Testis (tissue), 3 donors: ENCODE data around the gene PF4V1. TPM values are rescaled to one million over a fixed set of nuclear protein-coding genes. Genes with fewer than 3 reads are reported as not detected.

ENCODE experiments used
- DNase-seq: peaks from one replicate; pipeline ENCODE4 v3.0.0-alpha.2; 2019
- H3K27ac ChIP-seq, 2 donors: fragments of 200-600 bp; sonication (generic); one replicate each; pipeline ENCODE4 v1.5.1; 2019
- H3K27me3 ChIP-seq: fragments of 200-600 bp; sonication (generic); one replicate; pipeline ENCODE4 v1.5.1; 2019
- H3K36me3 ChIP-seq: fragments of 200-600 bp; sonication (generic); one replicate; pipeline ENCODE4 v1.5.1; 2017; ENCODE audit warnings: low read depth; ENCODE audit errors: missing control alignments
- H3K4me1 ChIP-seq: fragments of 200-600 bp; sonication (generic); one replicate; pipeline ENCODE4 v1.5.1; 2019
- H3K4me3 ChIP-seq, 2 donors: fragments of 200-600 bp; sonication (generic); one replicate each; pipeline ENCODE4 v1.5.1; 2017 to 2019
- H3K9me3 ChIP-seq: fragments of 200-600 bp; sonication (generic); one replicate; pipeline ENCODE4 v1.5.1; 2017
- CTCF ChIP-seq, 3 experiments: fragments of 450-650 bp in 2 of 3; fragments of 200-600 bp in 1 of 3; sonication (generic) in 1 of 3; IDR thresholded peaks; one replicate each; pipeline ENCODE4 v1.5.1; 2016 to 2019; ENCODE audit warnings: antibody characterized with exemption in 3 of 3, mild to moderate bottlenecking in 2 of 3, moderate library complexity in 1 of 3
- POLR2A ChIP-seq: fragments of 450-650 bp; IDR thresholded peaks from one replicate; pipeline ENCODE4 v1.6.1; 2017; ENCODE audit warnings: antibody characterized with exemption, mild to moderate bottlenecking, moderate library complexity
- WGBS, 2 donors: methylation state at CpG; one replicate each; pipeline ENCODE4 v1.1.5; 2018; 5-methylcytosine and 5-hydroxymethylcytosine counted together
- intact Hi-C: fragments of 100-400 bp; cut with DNase I; formaldehyde crosslinking; loops from one replicate; pipeline ENCODE4 v1.15.1; 2023; ENCODE audit warnings: low total_unique reads
- polyA plus RNA-seq: library from polyadenylated mRNA; stranded (reverse); fragments of 350-450 nt; fragmentation: Illumina TruSeq; extraction: RNeasy Lipid Tissue Mini Kit (QIAGEN cat#74804); gene quantifications from one replicate; pipeline ENCODE4 v1.2.3, GENCODE V29; 2014; ENCODE audit warnings: low read depth, low replicate concordance; ENCODE audit not compliant: insufficient read depth
- total RNA-seq, 2 donors: library from RNA; depleted of rRNA; stranded (reverse); fragments of >200 nt; gene quantifications; one replicate each; pipeline ENCODE4 v1.2.3, GENCODE V29; 2016

The PF4V1 gene
- total and polyA plus RNA-seq, 3 donors from 2014 or later, result not detected

DNA sequence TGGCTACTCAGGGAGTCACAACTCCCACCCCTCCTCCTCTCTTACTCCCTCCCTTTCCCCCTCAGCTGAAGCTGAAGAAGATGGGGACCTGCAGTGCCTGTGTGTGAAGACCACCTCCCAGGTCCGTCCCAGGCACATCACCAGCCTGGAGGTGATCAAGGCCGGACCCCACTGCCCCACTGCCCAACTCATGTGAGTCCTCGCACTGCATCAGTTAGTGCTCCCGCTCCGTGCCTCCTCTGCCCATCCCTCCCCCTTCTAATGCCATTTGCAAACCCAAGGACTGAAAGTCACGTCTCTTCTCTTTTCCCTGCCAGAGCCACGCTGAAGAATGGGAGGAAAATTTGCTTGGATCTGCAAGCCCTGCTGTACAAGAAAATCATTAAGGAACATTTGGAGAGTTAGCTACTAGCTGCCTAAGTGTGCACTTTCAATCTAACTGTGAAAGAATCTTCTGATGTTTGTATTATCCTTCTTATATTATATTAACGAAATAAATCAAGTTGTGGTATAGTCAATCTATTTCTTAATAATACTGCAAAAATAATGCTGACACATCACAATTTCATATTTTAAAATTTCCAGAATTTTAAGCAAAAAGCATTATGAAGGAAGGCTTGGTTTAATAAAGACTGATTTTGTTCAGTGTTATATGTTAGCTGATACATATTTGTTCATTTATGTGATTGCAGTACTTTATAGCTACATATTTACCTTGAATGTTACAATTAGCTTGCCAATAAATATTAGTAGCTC lies 800 bp downstream of the PF4V1 start:
- WGBS, 2 donors, result 21 to 23% methylated on average over 8 of the region's 8 CpGs
- no peaks in the 10 kb centered on the region for H3K27me3 ChIP-seq

DNA sequence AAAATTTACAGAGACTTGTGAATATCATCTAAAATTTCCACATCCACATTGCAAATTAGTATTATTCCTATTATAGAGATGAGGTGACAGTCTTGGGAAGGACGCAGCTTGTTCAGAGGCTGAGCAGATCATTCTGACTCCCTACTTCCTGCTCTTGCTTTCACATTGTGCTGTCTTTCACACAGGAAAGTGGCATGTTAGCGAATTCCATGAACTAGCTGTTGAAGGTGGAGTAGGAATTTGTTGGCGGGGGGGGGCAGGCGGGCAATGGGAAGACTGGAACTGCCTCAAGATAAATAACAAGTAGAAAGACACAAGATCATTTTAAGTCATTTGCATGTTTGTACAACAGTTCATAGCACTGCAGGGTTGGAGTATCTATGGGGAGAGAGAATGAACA lies 2.3 kb downstream of the PF4V1 start:
- intact Hi-C loops, result no loop called here
- no peaks in the 10 kb centered on the region for H3K4me1 ChIP-seq
- H3K4me3 ChIP-seq, result no peak overlapping the region
- no peaks in the 10 kb centered on the region for H3K9me3 ChIP-seq
- H3K36me3 ChIP-seq, result no peaks in the 10 kb centered on the region
- H3K27ac ChIP-seq, result no peak overlapping the region
- no peak for TF ChIP-seq CTCF (IDR thresholded peaks at IDR 0.05)
- TF ChIP-seq POLR2A, result no peak
- 81 to 88% methylated on average over 4 of the region's 4 CpGs for WGBS, 2 donors
- no peak for DNase-seq
- H3K27me3 ChIP-seq, result no peaks in the 10 kb centered on the region

More for the DNA sequence above, 800 bp downstream of the PF4V1 start:
- Histone ChIP-seq H3K36me3 (no peaks in the 10 kb centered on the region), H3K4me1 (no peaks in the 10 kb centered on the region), H3K4me3 (no peak overlapping the region), H3K27ac (no peak overlapping the region), H3K9me3 (no peaks in the 10 kb centered on the region)
- DNase-seq, result no peak
- intact Hi-C loops, result no loop called here
- TF ChIP-seq CTCF (IDR thresholded peaks at IDR 0.05), result no peak
- no peak for TF ChIP-seq POLR2A

DNA sequence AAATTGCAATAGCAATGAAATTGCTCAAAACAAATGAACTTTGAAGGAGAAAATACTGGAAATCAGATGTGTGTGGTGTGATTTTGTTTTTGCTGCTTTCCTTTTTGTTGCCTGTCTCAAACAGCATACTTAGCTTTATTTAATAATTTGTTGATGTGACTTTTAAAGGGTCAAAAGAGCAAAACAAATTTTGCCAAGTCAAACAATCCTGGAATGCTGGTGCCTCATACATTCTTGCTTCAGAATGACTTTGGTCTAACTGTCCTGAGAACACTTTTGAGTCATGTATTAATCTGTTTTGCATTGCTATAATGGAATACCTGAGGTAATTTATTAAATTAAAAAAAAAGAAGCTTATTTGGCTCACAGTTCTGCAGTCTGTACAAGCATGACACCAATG lies 3.4 kb downstream of the PF4V1 start:
- TF ChIP-seq CTCF (IDR thresholded peaks at IDR 0.05), result no peak
- TF ChIP-seq POLR2A, result no peak
- Histone ChIP-seq H3K27ac (no peak overlapping the region), H3K36me3 (no peaks in the 10 kb centered on the region), H3K4me3 (no peak overlapping the region), H3K4me1 (no peaks in the 10 kb centered on the region), H3K27me3 (no peaks in the 10 kb centered on the region), H3K9me3 (no peaks in the 10 kb centered on the region)
- DNase-seq, result no peak
- intact Hi-C loops, result no loop called here

- TF ChIP-seq CTCF (IDR thresholded peaks at IDR 0.05) (no peak), POLR2A (no peak)
- DNase-seq, result no peak
- no peaks in the 10 kb centered on the region for H3K4me1 ChIP-seq
- no peaks in the 10 kb centered on the region for H3K36me3 ChIP-seq
- H3K9me3 ChIP-seq, result no peaks in the 10 kb centered on the region
- H3K27me3 ChIP-seq, result no peaks in the 10 kb centered on the region
- no peak overlapping the region for H3K4me3 ChIP-seq
- H3K27ac ChIP-seq, result no peak overlapping the region
- intact Hi-C loops, result no loop called here
Observed at GRCh38 chr4:73859614-73860088, 6.6 kb downstream of the PF4V1 start.

DNA sequence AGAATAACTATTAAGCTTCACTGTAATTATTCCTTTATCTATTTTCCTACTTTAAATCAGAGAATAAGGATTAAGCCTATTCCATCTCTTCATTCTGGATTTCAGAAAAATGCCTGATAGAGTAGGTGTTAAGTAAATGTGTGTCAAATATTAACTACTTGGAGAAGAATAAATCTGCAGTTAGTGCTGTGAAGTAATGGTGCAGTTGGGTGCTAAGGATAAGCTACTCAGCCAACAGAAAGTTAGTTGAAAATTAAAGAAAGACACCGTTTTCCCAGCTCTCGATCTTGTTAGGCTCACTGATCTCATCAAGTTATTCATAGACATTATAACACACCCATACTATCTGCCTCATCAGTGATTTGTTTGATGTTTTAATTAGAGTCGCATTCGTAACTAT lies 7.1 kb downstream of the PF4V1 start:
- 57 to 63% methylated on average over 4 of the region's 4 CpGs for WGBS, 2 donors

More for the DNA sequence above, 7.1 kb downstream of the PF4V1 start:
- Histone ChIP-seq H3K36me3 (no peaks in the 10 kb centered on the region), H3K4me1 (no peaks in the 10 kb centered on the region), H3K4me3 (no peak overlapping the region), H3K27ac (no peak overlapping the region), H3K9me3 (no peaks in the 10 kb centered on the region), H3K27me3 (no peaks in the 10 kb centered on the region)
- DNase-seq, result no peak
- TF ChIP-seq POLR2A, result no peak
- TF ChIP-seq CTCF (IDR thresholded peaks at IDR 0.05), result no peak
- intact Hi-C loops, result no loop called here
